ENCODE results near the gene CYLD.

CYLD gene

GRCh38 chr16:50718761-50719400 is 23.0 kb upstream of the CYLD start:
- no peak overlapping the region for H3K4me3 ChIP-seq (ENCODE audit: control insufficient read depth, low read depth, low read length)
- DNase-seq (ENCODE audit: low read depth) = no peak
- TF ChIP-seq CTCF (IDR thresholded peaks at IDR 0.05; ENCODE audit: control insufficient read depth, insufficient read depth, low read depth, low read length, missing control alignments) = no peak

GRCh38 chr16:50719401-50720337 is 22.2 kb upstream of the CYLD start:
- DNase-seq (ENCODE audit: low read depth) = no peak
- TF ChIP-seq CTCF (IDR thresholded peaks at IDR 0.05; ENCODE audit: control insufficient read depth, insufficient read depth, low read depth, low read length, missing control alignments) = no peak
- H3K4me3 ChIP-seq (ENCODE audit: control insufficient read depth, low read depth, low read length) = no peak overlapping the region

GRCh38 chr16:50721549-50722404 is 20.1 kb upstream of the CYLD start:
- H3K4me3 ChIP-seq (ENCODE audit: control insufficient read depth, low read depth, low read length) = no peak overlapping the region
- TF ChIP-seq CTCF (IDR thresholded peaks at IDR 0.05; ENCODE audit: control insufficient read depth, insufficient read depth, low read depth, low read length, missing control alignments) = no peak
- DNase-seq (ENCODE audit: low read depth) = no peak

- no peak for TF ChIP-seq CTCF (IDR thresholded peaks at IDR 0.05; ENCODE audit: control insufficient read depth, insufficient read depth, low read depth, low read length, missing control alignments)
- no peak overlapping the region for H3K4me3 ChIP-seq (ENCODE audit: control insufficient read depth, low read depth, low read length)
- DNase-seq (ENCODE audit: low read depth) = no peak
These were observed 19.5 kb upstream of the CYLD start for GRCh38 chr16:50722405-50722737.

- TF ChIP-seq CTCF (IDR thresholded peaks at IDR 0.05; ENCODE audit: control insufficient read depth, insufficient read depth, low read depth, low read length, missing control alignments) = no peak
These were observed 18.9 kb upstream of the CYLD start for GRCh38 chr16:50722960-50723359.

GRCh38 chr16:50724306-50724705 is 17.6 kb upstream of the CYLD start:
- no peak for DNase-seq (ENCODE audit: low read depth)
- no peak for TF ChIP-seq CTCF (IDR thresholded peaks at IDR 0.05; ENCODE audit: control insufficient read depth, insufficient read depth, low read depth, low read length, missing control alignments)
- H3K4me3 ChIP-seq (ENCODE audit: control insufficient read depth, low read depth, low read length) = no peak overlapping the region

More at GRCh38 chr16:50722960-50723359, 18.9 kb upstream of the CYLD start:
- no peak for DNase-seq (ENCODE audit: low read depth)
- no peak overlapping the region for H3K4me3 ChIP-seq (ENCODE audit: control insufficient read depth, low read depth, low read length)
